ENCODE measurements around the gene SRPRB. TPM values are rescaled to one million over a fixed set of nuclear protein-coding genes. Genes with fewer than 3 reads are reported as not detected.

The SRPRB gene
- polyA plus RNA-seq, 1 donor from 2014 or later = 46.9 TPM

GRCh38 chr3:133757701-133758567, 47.7 kb upstream of the SRPRB start:
- H3K27me3 ChIP-seq (ENCODE audit: insufficient read depth, low read depth, low read length) = no peaks in the 10 kb centered on the region
- H3K4me2 ChIP-seq (ENCODE audit: low read length) = no peak overlapping the region
- no peak overlapping the region for H3K27ac ChIP-seq (ENCODE audit: low read length)
- TF ChIP-seq RAD21 (conservative IDR thresholded peaks at IDR 0.05) (no peak), POLR2AphosphoS5 (IDR thresholded peaks at IDR 0.05) (no peak), EP300 (conservative IDR thresholded peaks at IDR 0.05; ENCODE audit: poor library complexity, severe bottlenecking) (no peak), MXI1 (conservative IDR thresholded peaks at IDR 0.05; ENCODE audit: poor library complexity, severe bottlenecking) (no peak), EZH2 (IDR thresholded peaks at IDR 0.05; ENCODE audit: borderline replicate concordance, insufficient read depth, low read length, poor library complexity, severe bottlenecking) (no peak), TAF1 (IDR thresholded peaks at IDR 0.05; ENCODE audit: low read depth) (no peak), SMC3 (conservative IDR thresholded peaks at IDR 0.05; ENCODE audit: poor library complexity) (no peak)
- TF ChIP-seq, protein P1, sequence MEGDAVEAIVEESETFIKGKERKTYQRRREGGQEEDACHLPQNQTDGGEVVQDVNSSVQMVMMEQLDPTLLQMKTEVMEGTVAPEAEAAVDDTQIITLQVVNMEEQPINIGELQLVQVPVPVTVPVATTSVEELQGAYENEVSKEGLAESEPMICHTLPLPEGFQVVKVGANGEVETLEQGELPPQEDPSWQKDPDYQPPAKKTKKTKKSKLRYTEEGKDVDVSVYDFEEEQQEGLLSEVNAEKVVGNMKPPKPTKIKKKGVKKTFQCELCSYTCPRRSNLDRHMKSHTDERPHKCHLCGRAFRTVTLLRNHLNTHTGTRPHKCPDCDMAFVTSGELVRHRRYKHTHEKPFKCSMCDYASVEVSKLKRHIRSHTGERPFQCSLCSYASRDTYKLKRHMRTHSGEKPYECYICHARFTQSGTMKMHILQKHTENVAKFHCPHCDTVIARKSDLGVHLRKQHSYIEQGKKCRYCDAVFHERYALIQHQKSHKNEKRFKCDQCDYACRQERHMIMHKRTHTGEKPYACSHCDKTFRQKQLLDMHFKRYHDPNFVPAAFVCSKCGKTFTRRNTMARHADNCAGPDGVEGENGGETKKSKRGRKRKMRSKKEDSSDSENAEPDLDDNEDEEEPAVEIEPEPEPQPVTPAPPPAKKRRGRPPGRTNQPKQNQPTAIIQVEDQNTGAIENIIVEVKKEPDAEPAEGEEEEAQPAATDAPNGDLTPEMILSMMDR (IDR thresholded peaks at IDR 0.05; ENCODE audit: poor library complexity, severe bottlenecking) = no peak
- TF ChIP-seq, protein P2, sequence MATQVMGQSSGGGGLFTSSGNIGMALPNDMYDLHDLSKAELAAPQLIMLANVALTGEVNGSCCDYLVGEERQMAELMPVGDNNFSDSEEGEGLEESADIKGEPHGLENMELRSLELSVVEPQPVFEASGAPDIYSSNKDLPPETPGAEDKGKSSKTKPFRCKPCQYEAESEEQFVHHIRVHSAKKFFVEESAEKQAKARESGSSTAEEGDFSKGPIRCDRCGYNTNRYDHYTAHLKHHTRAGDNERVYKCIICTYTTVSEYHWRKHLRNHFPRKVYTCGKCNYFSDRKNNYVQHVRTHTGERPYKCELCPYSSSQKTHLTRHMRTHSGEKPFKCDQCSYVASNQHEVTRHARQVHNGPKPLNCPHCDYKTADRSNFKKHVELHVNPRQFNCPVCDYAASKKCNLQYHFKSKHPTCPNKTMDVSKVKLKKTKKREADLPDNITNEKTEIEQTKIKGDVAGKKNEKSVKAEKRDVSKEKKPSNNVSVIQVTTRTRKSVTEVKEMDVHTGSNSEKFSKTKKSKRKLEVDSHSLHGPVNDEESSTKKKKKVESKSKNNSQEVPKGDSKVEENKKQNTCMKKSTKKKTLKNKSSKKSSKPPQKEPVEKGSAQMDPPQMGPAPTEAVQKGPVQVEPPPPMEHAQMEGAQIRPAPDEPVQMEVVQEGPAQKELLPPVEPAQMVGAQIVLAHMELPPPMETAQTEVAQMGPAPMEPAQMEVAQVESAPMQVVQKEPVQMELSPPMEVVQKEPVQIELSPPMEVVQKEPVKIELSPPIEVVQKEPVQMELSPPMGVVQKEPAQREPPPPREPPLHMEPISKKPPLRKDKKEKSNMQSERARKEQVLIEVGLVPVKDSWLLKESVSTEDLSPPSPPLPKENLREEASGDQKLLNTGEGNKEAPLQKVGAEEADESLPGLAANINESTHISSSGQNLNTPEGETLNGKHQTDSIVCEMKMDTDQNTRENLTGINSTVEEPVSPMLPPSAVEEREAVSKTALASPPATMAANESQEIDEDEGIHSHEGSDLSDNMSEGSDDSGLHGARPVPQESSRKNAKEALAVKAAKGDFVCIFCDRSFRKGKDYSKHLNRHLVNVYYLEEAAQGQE (IDR thresholded peaks at IDR 0.05; ENCODE audit: borderline replicate concordance) = no peak
- no peak overlapping the region for H3K4me3 ChIP-seq (ENCODE audit: low read length)
- no peaks in the 10 kb centered on the region for H3F3A ChIP-seq (ENCODE audit: insufficient read depth, low read length, poor library complexity, severe bottlenecking)
- no peaks in the 10 kb centered on the region for H4K20me1 ChIP-seq (ENCODE audit: insufficient read depth)
- H3K79me2 ChIP-seq (replicated peaks; ENCODE audit: insufficient read depth, low read length) = no peaks in the 10 kb centered on the region
- no peak overlapping the region for H2AFZ ChIP-seq (ENCODE audit: low read depth, low read length)
- H3K36me3 ChIP-seq (ENCODE audit: insufficient read depth, low read length) = no peaks in the 10 kb centered on the region
- no peaks in the 10 kb centered on the region for H3K9me2 ChIP-seq (ENCODE audit: insufficient read depth, low read length)
- H3K9ac ChIP-seq (ENCODE audit: low read length) = no peak overlapping the region
- H3K9me3 ChIP-seq (ENCODE audit: low read length) = no peaks in the 10 kb centered on the region

- H3K79me2 ChIP-seq (replicated peaks; ENCODE audit: insufficient read depth, low read length) = no peaks in the 10 kb centered on the region
- TF ChIP-seq TAF1 (IDR thresholded peaks at IDR 0.05; ENCODE audit: low read depth) (no peak), RAD21 (conservative IDR thresholded peaks at IDR 0.05) (no peak), EZH2 (IDR thresholded peaks at IDR 0.05; ENCODE audit: borderline replicate concordance, insufficient read depth, low read length, poor library complexity, severe bottlenecking) (no peak), SMC3 (conservative IDR thresholded peaks at IDR 0.05; ENCODE audit: poor library complexity) (no peak), POLR2AphosphoS5 (IDR thresholded peaks at IDR 0.05) (no peak), MXI1 (conservative IDR thresholded peaks at IDR 0.05; ENCODE audit: poor library complexity, severe bottlenecking) (no peak), EP300 (conservative IDR thresholded peaks at IDR 0.05; ENCODE audit: poor library complexity, severe bottlenecking) (no peak)
- TF ChIP-seq, protein P2 (IDR thresholded peaks at IDR 0.05; ENCODE audit: borderline replicate concordance) = no peak
- TF ChIP-seq, protein P1 (IDR thresholded peaks at IDR 0.05; ENCODE audit: poor library complexity, severe bottlenecking) = no peak
- H3F3A ChIP-seq (ENCODE audit: insufficient read depth, low read length, poor library complexity, severe bottlenecking) = no peaks in the 10 kb centered on the region
- no peaks in the 10 kb centered on the region for H3K9me3 ChIP-seq (ENCODE audit: low read length)
- no peak overlapping the region for H3K4me3 ChIP-seq (ENCODE audit: low read length)
- no peaks in the 10 kb centered on the region for H3K27me3 ChIP-seq (ENCODE audit: insufficient read depth, low read depth, low read length)
- H3K27ac ChIP-seq (ENCODE audit: low read length) = no peak overlapping the region
- H3K9ac ChIP-seq (ENCODE audit: low read length) = no peak overlapping the region
- no peak overlapping the region for H3K4me2 ChIP-seq (ENCODE audit: low read length)
- H3K9me2 ChIP-seq (ENCODE audit: insufficient read depth, low read length) = no peaks in the 10 kb centered on the region
- H2AFZ ChIP-seq (ENCODE audit: low read depth, low read length) = no peak overlapping the region
- no peaks in the 10 kb centered on the region for H3K36me3 ChIP-seq (ENCODE audit: insufficient read depth, low read length)
- no peaks in the 10 kb centered on the region for H4K20me1 ChIP-seq (ENCODE audit: insufficient read depth)
These were observed 47.1 kb upstream of the SRPRB start for GRCh38 chr3:133758568-133758928.

All from neural cell (in vitro differentiated cells).